Keratinocyte (primary cell): Measurements from ENCODE around the gene GPR75. TPM values are rescaled to one million over a fixed set of nuclear protein-coding genes. Genes with fewer than 3 reads are reported as not detected.

Experiments
- DNase-seq: peaks from one replicate; pipeline ENCODE4 v3.0.0-alpha.2; 2011; ENCODE audit warnings: low read depth, missing footprints, low spot score
- FAIRE-seq: peaks from 2 replicates; lab custom pipeline; 2011; peaks lifted over from hg19 to GRCh38; lab: Jason Lieb, UNC
- H2AFZ ChIP-seq: 2 replicates; pipeline ENCODE4 v1.6.0; 2012; ENCODE audit warnings: low read length, control low read depth, inconsistent platforms; ENCODE audit not compliant: control insufficient read depth
- H3K27ac ChIP-seq: 2 replicates; pipeline ENCODE4 v1.5.1; 2011; ENCODE audit warnings: low read length; ENCODE audit not compliant: control insufficient read depth, insufficient read depth
- H3K27me3 ChIP-seq: 3 replicates; pipeline ENCODE4 v1.6.0; 2011; ENCODE audit warnings: low read length; ENCODE audit not compliant: control insufficient read depth, insufficient read depth; ENCODE audit errors: extremely low read depth
- H3K36me3 ChIP-seq, 2 experiments: 2 replicates in 1 of 2; 3 replicates in 1 of 2; pipeline ENCODE4 v1.5.1; 2011; ENCODE audit warnings: low read length in 2 of 2, mild to moderate bottlenecking in 1 of 2; ENCODE audit not compliant: control insufficient read depth in 2 of 2, insufficient read depth in 2 of 2; ENCODE audit errors: extremely low read depth in 1 of 2
- H3K4me1 ChIP-seq: 3 replicates; pipeline ENCODE4 v1.5.1; 2011; ENCODE audit warnings: low read length; ENCODE audit not compliant: control insufficient read depth, insufficient read depth; ENCODE audit errors: extremely low read depth
- H3K4me2 ChIP-seq: 3 replicates; pipeline ENCODE4 v1.6.0; 2011; ENCODE audit warnings: low read depth, low read length; ENCODE audit not compliant: control insufficient read depth, insufficient read depth; ENCODE audit errors: extremely low read depth
- H3K4me3 ChIP-seq, 3 experiments: fragments of 200-600 bp in 1 of 3; sonication (generic) in 1 of 3; 2 replicates in 2 of 3; 3 replicates in 1 of 3; pipeline ENCODE4 v1.5.1; 2011 to 2016; ENCODE audit warnings: low read length in 3 of 3, mild to moderate bottlenecking in 3 of 3, control low read depth in 2 of 3, inconsistent platforms in 1 of 3, low read depth in 1 of 3, mixed read lengths in 1 of 3, mixed run types in 1 of 3, moderate library complexity in 1 of 3; ENCODE audit not compliant: control insufficient read depth in 2 of 3, insufficient read depth in 2 of 3; ENCODE audit errors: extremely low read depth in 1 of 3
- H3K79me2 ChIP-seq: 2 replicates; pipeline ENCODE4 v1.6.0; 2012; ENCODE audit warnings: low read length; ENCODE audit not compliant: control insufficient read depth, insufficient read depth
- H3K9ac ChIP-seq: 3 replicates; pipeline ENCODE4 v1.6.0; 2011; ENCODE audit warnings: low read length; ENCODE audit not compliant: control insufficient read depth, insufficient read depth; ENCODE audit errors: extremely low read depth
- H3K9me1 ChIP-seq: 3 replicates; pipeline ENCODE4 v1.6.0; 2011; ENCODE audit warnings: low read length; ENCODE audit not compliant: control insufficient read depth, insufficient read depth; ENCODE audit errors: extremely low read depth
- H3K9me3 ChIP-seq: 2 replicates; pipeline ENCODE4 v1.5.1; 2012; ENCODE audit warnings: low read depth, low read length; ENCODE audit not compliant: control insufficient read depth
- H4K20me1 ChIP-seq: 3 replicates; pipeline ENCODE4 v1.6.0; 2011; ENCODE audit warnings: low read length; ENCODE audit not compliant: control insufficient read depth, insufficient read depth; ENCODE audit errors: extremely low read depth
- CTCF ChIP-seq, 3 experiments: IDR thresholded peaks in 1 of 3; conservative IDR thresholded peaks in 1 of 3; optimal IDR thresholded peaks in 1 of 3; 2 replicates in 2 of 3; 3 replicates in 1 of 3; pipeline versions ENCODE3 to v1.5.1; 2011; ENCODE audit warnings: low read length in 3 of 3, mild to moderate bottlenecking in 3 of 3, moderate library complexity in 2 of 3, control low read depth in 1 of 3, inconsistent platforms in 1 of 3; ENCODE audit not compliant: insufficient read depth in 2 of 3; ENCODE audit errors: extremely low read depth in 1 of 3
- EZH2 ChIP-seq: IDR thresholded peaks from one replicate; pipeline ENCODE4 v1.6.1; 2012; ENCODE audit warnings: inconsistent platforms, mild to moderate bottlenecking, low read length, moderate library complexity
- dilution Hi-C: fragments of 300-500 bp; cut with MboI; formaldehyde crosslinking; loops from one replicate; pipeline ENCODE4 v1.7.0; 2020; ENCODE audit warnings: low sequenced_read_pairs; ENCODE audit not compliant: extremely low pct_ligation_motif_present
- polyA plus RNA-seq, 5 experiments: library from polyadenylated mRNA; depleted of rRNA in 3 of 5; stranded (reverse) in 3 of 5; stranded (forward) in 1 of 5; unstranded in 1 of 5; fragments of >200 nt; gene quantifications; 1 replicate in 1 of 5; 2 replicates in 3 of 5; 3 replicates in 1 of 5; pipeline versions ENCODE4 v1.2.1 to v1.2.3, GENCODE V29; 2011 to 2012; ENCODE audit warnings: missing spikeins in 2 of 5, low read depth in 1 of 5, low replicate concordance in 1 of 5

The GPR75 gene
- polyA plus RNA-seq, 1 donor (not counting 4 experiments of a cell fraction or from before 2014, with no cell fraction given), result 2.7 TPM

DNA sequence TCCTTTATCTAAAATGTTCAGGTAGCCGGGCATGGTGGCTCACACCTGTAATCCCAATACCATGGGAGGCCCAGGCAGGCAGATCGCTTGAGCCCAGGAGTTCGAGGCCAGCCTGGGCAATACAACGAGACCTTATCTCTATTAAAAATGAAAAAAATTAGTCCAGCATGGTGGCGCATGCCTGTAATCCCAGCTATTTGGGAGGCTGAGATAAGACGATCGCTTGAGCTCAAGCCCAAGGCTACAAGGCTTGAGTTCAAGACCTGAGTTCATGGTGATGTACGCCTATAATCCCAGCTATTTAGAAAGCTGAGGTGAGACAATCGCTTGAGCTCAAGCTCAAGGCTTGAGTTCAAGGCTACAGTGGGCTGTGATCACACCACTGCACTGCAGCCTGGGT lies 45.6 kb upstream of the GPR75 start:
- Histone ChIP-seq H3K4me3 (no peak overlapping the region), H3K9ac (no peak overlapping the region), H3K27ac (no peak overlapping the region), H2AFZ (no peak overlapping the region), H3K27me3 (no peaks in the 10 kb centered on the region), H3K4me2 (no peak overlapping the region), H3K79me2 (no peaks in the 10 kb centered on the region), H3K9me3 (no peaks in the 10 kb centered on the region), H4K20me1 (no peaks in the 10 kb centered on the region), H3K9me1 (no peaks in the 10 kb centered on the region), H3K4me1 (no peaks in the 10 kb centered on the region), H3K36me3 (peaks cover 19 to 26% of the 10 kb centered on the region in 2 experiments)
- dilution Hi-C loops, result no loop called here
- no peak for TF ChIP-seq EZH2
- no peak for TF ChIP-seq CTCF (optimal IDR thresholded peaks at IDR 0.05 in 1 of 3, IDR thresholded peaks at IDR 0.05 in 1 of 3, conservative IDR thresholded peaks at IDR 0.05 in 1 of 3; ENCODE audit: extremely low read depth in 1 of 3, insufficient read depth in 2 of 3, low read length in 3 of 3)
- no peak for FAIRE-seq
- no peak for DNase-seq

- Histone ChIP-seq H2AFZ (no peak overlapping the region), H3K4me1 (no peaks in the 10 kb centered on the region), H3K27ac (no peak overlapping the region), H3K9ac (no peak overlapping the region), H3K27me3 (no peaks in the 10 kb centered on the region), H3K36me3 (peaks cover 24% of the 10 kb centered on the region in 2 experiments), H4K20me1 (no peaks in the 10 kb centered on the region), H3K4me2 (no peak overlapping the region), H3K9me1 (no peaks in the 10 kb centered on the region), H3K9me3 (no peaks in the 10 kb centered on the region), H3K4me3 (no peak overlapping the region), H3K79me2 (no peaks in the 10 kb centered on the region)
- FAIRE-seq (no peak), DNase-seq (no peak)
- dilution Hi-C loops, result no loop called here
- TF ChIP-seq CTCF (optimal IDR thresholded peaks at IDR 0.05 in 1 of 3, IDR thresholded peaks at IDR 0.05 in 1 of 3, conservative IDR thresholded peaks at IDR 0.05 in 1 of 3; ENCODE audit: extremely low read depth in 1 of 3, insufficient read depth in 2 of 3, low read length in 3 of 3), result no peak
- TF ChIP-seq EZH2, result no peak
Observed at GRCh38 chr2:53903011-53903410, 43.2 kb upstream of the GPR75 start.
